PC-9 (cell line): ENCODE measurements around the gene UGT1A5. TPM values are rescaled to one million over a fixed set of nuclear protein-coding genes. Genes with fewer than 3 reads are reported as not detected.
A peak's percentile ranks its signal among the peaks of the same experiment; 100 is the strongest.

ENCODE experiments used
- BruUV-seq: library from RNA; stranded (reverse); fragments of 400-500 nt; replicated peaks from 2 replicates; lab custom pipeline; 2021; lab: Mats Ljungman, UMichigan
- CTCF ChIA-PET: fragments of 300-600 bp; sonication (Branson Sonifier 250); formaldehyde crosslinking; loops from one replicate; lab custom pipeline; 2022; ENCODE audit warnings: antibody characterized with exemption; lab: Charles Lee
- POLR2A ChIA-PET: fragments of 300-600 bp; sonication (Branson Sonifier 250); formaldehyde crosslinking; loops from one replicate; lab custom pipeline; 2022; ENCODE audit warnings: antibody characterized with exemption; ENCODE audit not compliant: unreplicated experiment; lab: Charles Lee
- DNase-seq, 2 experiments: peaks; one replicate each; pipeline versions ENCODE4 v3.0.0 to v3.0.0-alpha.2; 2015 to 2022; ENCODE audit warnings: mixed read lengths in 1 of 2
- H2AFZ ChIP-seq: fragments of 200-600 bp; sonication (generic); 2 replicates; pipeline ENCODE4 v1.8.1; 2017; ENCODE audit warnings: antibody characterized with exemption
- H3F3A ChIP-seq: fragments of 200-600 bp; sonication (generic); 2 replicates; pipeline ENCODE4 v1.8.1; 2017; ENCODE audit warnings: antibody characterized with exemption, mild to moderate bottlenecking, low read depth; ENCODE audit not compliant: insufficient read depth
- H3K27ac ChIP-seq: fragments of 200-600 bp; sonication (generic); 2 replicates; pipeline ENCODE4 v1.6.1; 2016; ENCODE audit warnings: mixed run types
- H3K27me3 ChIP-seq: fragments of 200-600 bp; sonication (generic); 2 replicates; pipeline ENCODE4 v1.6.1; 2016; ENCODE audit warnings: low read depth, mixed run types; ENCODE audit not compliant: insufficient read depth
- H3K36me3 ChIP-seq: fragments of 200-600 bp; sonication (generic); 2 replicates; pipeline ENCODE4 v1.6.1; 2016; ENCODE audit warnings: low read depth, mixed run types
- H3K4me1 ChIP-seq: fragments of 200-600 bp; sonication (generic); replicated peaks from 2 replicates; pipeline ENCODE4 v1.6.1; 2016; ENCODE audit warnings: mixed run types; ENCODE audit not compliant: insufficient read depth
- H3K4me2 ChIP-seq: fragments of 200-600 bp; sonication (generic); 2 replicates; pipeline ENCODE4 v1.6.1; 2017; ENCODE audit warnings: mixed run types
- H3K4me3 ChIP-seq: fragments of 200-600 bp; sonication (generic); 2 replicates; pipeline ENCODE4 v1.6.1; 2016; ENCODE audit warnings: mixed run types
- H3K79me2 ChIP-seq: fragments of 200-600 bp; sonication (generic); 2 replicates; pipeline ENCODE4 v1.6.1; 2017; ENCODE audit warnings: low read depth, mixed run types
- H3K9me2 ChIP-seq: fragments of 200-600 bp; sonication (generic); 2 replicates; pipeline ENCODE4 v1.8.1; 2017; ENCODE audit warnings: mild to moderate bottlenecking; ENCODE audit not compliant: insufficient read depth
- H3K9me3 ChIP-seq: fragments of 200-600 bp; sonication (generic); 2 replicates; pipeline ENCODE4 v1.8.1; 2016; ENCODE audit warnings: low read depth; ENCODE audit not compliant: insufficient read depth
- H4K20me1 ChIP-seq: fragments of 200-600 bp; sonication (generic); 2 replicates; pipeline ENCODE4 v1.8.1; 2017; ENCODE audit not compliant: insufficient read depth
- EZH2 ChIP-seq: fragments of 200-600 bp; sonication (generic); IDR thresholded peaks from 2 replicates; pipeline ENCODE4 v1.8.0; 2017; ENCODE audit warnings: antibody characterized with exemption, low read depth
- intact Hi-C: fragments of 100-400 bp; cut with micrococcal nuclease; formaldehyde crosslinking; loops from one replicate; pipeline ENCODE4 v1.10.0; 2022; ENCODE audit not compliant: unreplicated experiment
- total RNA-seq: library from RNA; stranded (reverse); gene quantifications from 2 replicates; pipeline ENCODE4 v1.2.3, GENCODE V29; 2021
- TF ChIP-seq, protein P1 (sequence below): fragments of 200-600 bp; sonication (generic); conservative IDR thresholded peaks from 2 replicates; pipeline ENCODE4 v1.6.1; 2017; ENCODE audit warnings: mixed run types, antibody characterized with exemption, mild to moderate bottlenecking, moderate library complexity

UGT1A5 gene
- total RNA-seq, 1 experiment from 2014 or later: 71.3 TPM

DNA sequence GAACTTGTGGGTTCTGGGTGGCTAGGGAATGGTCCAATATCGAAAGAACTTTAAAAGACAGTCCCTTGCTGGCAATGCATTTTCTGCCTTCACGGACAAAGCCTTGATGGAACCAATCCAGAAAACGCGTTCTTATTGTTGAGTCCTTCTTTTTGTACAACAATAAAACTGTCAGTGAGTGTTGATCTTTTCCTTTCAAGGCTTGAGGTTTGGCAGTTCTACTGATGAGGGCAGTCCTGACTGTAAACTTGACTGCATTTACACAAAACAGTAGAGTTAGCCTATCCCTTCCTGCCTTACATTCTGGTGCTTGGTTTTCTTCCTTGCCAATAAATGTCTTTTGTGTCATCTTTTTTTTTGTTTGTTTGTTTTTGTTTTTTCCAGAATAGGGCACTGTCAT is 33.5 kb upstream of the UGT1A5 start:
- intact Hi-C loops: no loop called here
- Histone ChIP-seq H3K27ac (no peak overlapping the region), H3K27me3 (no peaks in the 10 kb centered on the region), H3K9me2 (peaks cover 4% of the 10 kb centered on the region; the same call in 1 of the 2 replicates), H3K4me1 (no peaks in the 10 kb centered on the region), H3F3A (no peaks in the 10 kb centered on the region), H3K4me2 (no peak overlapping the region), H3K4me3 (no peak overlapping the region), H3K9me3 (0 out of 2 replicates have a peak, but pooled peaks cover 4% of the 10 kb centered on the region), H3K79me2 (no peaks in the 10 kb centered on the region), H2AFZ (no peak overlapping the region), H3K36me3 (no peaks in the 10 kb centered on the region), H4K20me1 (no peaks in the 10 kb centered on the region)
- no peak for TF ChIP-seq EZH2
- TF ChIP-seq, protein P1, sequence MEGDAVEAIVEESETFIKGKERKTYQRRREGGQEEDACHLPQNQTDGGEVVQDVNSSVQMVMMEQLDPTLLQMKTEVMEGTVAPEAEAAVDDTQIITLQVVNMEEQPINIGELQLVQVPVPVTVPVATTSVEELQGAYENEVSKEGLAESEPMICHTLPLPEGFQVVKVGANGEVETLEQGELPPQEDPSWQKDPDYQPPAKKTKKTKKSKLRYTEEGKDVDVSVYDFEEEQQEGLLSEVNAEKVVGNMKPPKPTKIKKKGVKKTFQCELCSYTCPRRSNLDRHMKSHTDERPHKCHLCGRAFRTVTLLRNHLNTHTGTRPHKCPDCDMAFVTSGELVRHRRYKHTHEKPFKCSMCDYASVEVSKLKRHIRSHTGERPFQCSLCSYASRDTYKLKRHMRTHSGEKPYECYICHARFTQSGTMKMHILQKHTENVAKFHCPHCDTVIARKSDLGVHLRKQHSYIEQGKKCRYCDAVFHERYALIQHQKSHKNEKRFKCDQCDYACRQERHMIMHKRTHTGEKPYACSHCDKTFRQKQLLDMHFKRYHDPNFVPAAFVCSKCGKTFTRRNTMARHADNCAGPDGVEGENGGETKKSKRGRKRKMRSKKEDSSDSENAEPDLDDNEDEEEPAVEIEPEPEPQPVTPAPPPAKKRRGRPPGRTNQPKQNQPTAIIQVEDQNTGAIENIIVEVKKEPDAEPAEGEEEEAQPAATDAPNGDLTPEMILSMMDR: no peak
- ChIA-PET CTCF (no interaction called here), POLR2A (no interaction called here)
- DNase-seq: no peak
- no TSS peak for BruUV-seq

DNA sequence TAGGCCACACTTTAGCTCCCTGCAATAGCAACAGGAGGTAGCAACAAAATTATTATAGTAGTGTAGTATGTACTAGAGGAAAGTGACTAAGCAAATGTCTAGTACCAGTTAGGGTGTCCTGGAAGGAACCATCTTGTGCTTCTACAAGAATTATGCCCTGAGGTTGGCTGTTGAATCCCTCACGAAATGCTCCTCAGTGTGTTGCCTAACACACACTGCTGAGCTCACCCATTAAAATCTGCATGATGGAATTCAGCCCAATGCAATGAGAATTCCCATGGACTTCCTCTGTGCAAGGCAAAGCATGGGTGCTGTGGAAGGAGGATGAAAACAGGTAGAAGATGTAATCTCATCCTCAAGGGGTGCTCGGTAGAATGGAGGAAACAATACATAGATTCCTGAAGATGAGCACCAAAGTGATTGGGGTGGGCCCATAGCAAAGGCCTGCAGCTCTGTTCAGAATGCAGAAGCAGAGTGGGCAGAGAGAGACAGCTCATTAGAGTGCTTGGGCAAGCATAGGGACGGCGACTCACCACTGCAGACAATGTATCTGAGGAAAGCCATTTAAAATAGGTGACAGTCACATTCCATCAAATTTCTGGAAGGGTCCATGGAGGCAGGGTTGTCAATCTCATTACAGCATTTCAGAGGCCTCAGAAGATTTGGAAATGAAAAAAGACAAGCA is 32.2 kb upstream of the UGT1A5 start:
- ChIA-PET CTCF (no interaction called here), POLR2A (interaction anchor here (0.6 kb wide), 1 partner anchor 114 kb away, joined by 3 read pairs; the partner anchor contains the start of gene USP40)
- Histone ChIP-seq H3K4me3 (no peak overlapping the region), H3K9me3 (0 out of 2 replicates have a peak, but pooled peaks cover 4% of the 10 kb centered on the region), H3K4me2 (no peak overlapping the region), H3K4me1 (no peaks in the 10 kb centered on the region), H3F3A (no peaks in the 10 kb centered on the region), H3K79me2 (no peaks in the 10 kb centered on the region), H3K27ac (no peak overlapping the region), H3K9me2 (peaks cover 4% of the 10 kb centered on the region; the same call in 1 of the 2 replicates), H2AFZ (no peak overlapping the region; the same call in 1 of the 2 replicates), H3K27me3 (no peaks in the 10 kb centered on the region), H3K36me3 (no peaks in the 10 kb centered on the region), H4K20me1 (no peaks in the 10 kb centered on the region)
- no TSS peak for BruUV-seq
- intact Hi-C loops: no loop called here
- no peak for TF ChIP-seq EZH2
- TF ChIP-seq, protein P1: no peak
- DNase-seq: peak in 1 of 2 experiments; percentile 32

DNA sequence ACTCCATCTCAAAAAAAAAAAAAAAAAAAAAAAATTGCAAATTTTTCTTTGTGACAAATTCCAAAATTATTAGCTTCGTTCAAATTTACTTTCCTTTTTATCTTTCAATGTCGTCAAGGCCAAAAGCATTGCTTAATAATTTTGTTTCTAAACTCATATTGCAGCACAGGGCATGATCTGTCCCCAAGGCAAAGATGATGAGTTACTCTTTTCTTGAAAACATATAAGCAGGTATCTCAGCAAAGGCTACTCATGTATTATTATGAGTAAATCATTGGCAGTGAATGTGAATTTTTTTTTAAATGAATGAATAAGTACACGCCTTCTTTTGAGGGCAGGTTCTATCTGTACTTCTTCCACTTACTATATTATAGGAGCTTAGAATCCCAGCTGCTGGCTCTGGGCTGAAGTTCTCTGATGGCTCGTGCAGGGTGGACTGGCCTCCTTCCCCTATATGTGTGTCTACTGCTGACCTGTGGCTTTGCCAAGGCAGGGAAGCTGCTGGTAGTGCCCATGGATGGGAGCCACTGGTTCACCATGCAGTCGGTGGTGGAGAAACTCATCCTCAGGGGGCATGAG is 31.1 kb upstream of the UGT1A5 start, which contains the start of gene UGT1A7:
Gene UGT1A7 (plus strand): TSS at position 381 of the 579 bp plus-strand sequence. CDS start 37 bp downstream, at position 418.
- no peak within 1 kb of the TSS for H3K27ac ChIP-seq
- DNase-seq: peak in 1 of 2 experiments; percentile 31
- H3F3A ChIP-seq: no peaks in the 10 kb centered on the region
- H3K36me3 ChIP-seq: no peaks in the 10 kb centered on the region
- no peak within 1 kb of the TSS for H3K4me3 ChIP-seq
- no peak for TF ChIP-seq EZH2
- TF ChIP-seq, protein P1: no peak
- intact Hi-C loops: no loop called here
- H3K9me3 ChIP-seq: 0 out of 2 replicates have a peak, but pooled peaks cover 4% of the 10 kb centered on the region
- H3K27me3 ChIP-seq: no peaks in the 10 kb centered on the region
- H3K9me2 ChIP-seq: no peaks in the 10 kb centered on the region
- H4K20me1 ChIP-seq: no peaks in the 10 kb centered on the region
- no TSS peak for BruUV-seq
- no peak within 1 kb of the TSS for H2AFZ ChIP-seq
- no peaks in the 10 kb centered on the region for H3K79me2 ChIP-seq
- H3K4me2 ChIP-seq: no peak within 1 kb of the TSS
- CTCF ChIA-PET: no interaction called here
- POLR2A ChIA-PET: interaction anchor here (0.6 kb wide), 1 partner anchor 115 kb away, joined by 7 read pairs; no protein-coding TSS in a partner anchor
- H3K4me1 ChIP-seq: no peaks in the 10 kb centered on the region
